HUDEP-2 (cell line): ENCODE measurements around the gene FRMD4A.

Experiments used
- DNase-seq, 76 experiments: peaks; one replicate each; lab custom pipeline; 2025; ENCODE audit not compliant: unreplicated experiment in 76 of 76; lab: John Stamatoyannopoulos, UW

The FRMD4A gene

DNA sequence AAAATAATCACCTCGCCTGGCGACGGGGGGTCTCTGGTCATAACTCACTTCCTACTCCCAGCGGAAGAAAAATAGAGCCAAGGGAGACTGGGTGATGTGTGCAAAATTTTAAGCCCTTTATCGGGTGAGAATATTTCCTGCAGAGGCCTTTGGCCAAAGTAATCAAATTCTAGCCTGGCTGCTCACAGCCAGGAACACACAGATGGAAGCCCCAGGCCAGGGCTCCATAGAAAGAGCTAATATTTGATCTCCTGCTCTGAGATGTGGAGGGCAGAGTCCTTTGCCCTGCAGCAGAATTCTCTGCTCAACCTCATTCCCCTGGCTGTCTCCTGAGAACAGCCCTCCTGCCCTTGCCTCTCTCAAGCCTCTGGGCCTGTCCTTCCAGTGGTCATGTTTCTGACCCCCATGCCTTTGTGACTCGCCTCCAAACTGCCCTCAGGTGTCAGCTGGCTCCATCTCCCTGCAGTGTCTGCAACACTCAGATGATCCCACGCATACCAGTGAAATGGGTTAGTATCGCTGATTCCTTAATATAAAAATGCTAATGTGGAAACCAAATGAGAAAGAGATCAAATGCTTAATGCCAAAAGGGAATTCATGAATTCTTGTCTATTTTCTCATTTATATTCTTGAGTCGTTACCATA, 34.5 kb downstream of the FRMD4A start:
- no peak for DNase-seq

- no peak for DNase-seq
Observed at GRCh38 chr10:14294347-14295059, 36.2 kb downstream of the FRMD4A start.

DNA sequence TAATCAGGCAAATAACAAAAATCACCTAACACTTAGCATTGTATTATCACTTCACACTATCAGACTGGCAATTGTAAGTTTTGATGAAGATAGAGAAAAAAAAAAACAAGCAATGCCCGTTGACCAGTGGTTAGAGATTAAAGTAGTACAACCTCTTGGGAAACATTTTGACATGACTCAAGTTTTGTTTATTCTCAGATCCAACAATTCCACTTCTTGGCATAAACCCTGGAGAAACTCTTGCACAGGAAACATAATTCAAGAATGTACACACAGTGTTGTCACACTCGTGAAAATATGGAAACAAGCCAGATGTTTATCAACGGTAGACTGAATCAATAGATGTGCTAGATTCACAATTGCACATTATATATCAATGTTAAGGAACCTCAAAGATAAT, 37.2 kb downstream of the FRMD4A start:
- no peak for DNase-seq

- DNase-seq = no peak
Observed at GRCh38 chr10:14291296-14291695, 39.4 kb downstream of the FRMD4A start.

GRCh38 chr10:14285941-14286560, 44.7 kb downstream of the FRMD4A start:
- DNase-seq = no peak

- no peak for DNase-seq
Observed at GRCh38 chr10:14282276-14282675, 48.4 kb downstream of the FRMD4A start.

DNA sequence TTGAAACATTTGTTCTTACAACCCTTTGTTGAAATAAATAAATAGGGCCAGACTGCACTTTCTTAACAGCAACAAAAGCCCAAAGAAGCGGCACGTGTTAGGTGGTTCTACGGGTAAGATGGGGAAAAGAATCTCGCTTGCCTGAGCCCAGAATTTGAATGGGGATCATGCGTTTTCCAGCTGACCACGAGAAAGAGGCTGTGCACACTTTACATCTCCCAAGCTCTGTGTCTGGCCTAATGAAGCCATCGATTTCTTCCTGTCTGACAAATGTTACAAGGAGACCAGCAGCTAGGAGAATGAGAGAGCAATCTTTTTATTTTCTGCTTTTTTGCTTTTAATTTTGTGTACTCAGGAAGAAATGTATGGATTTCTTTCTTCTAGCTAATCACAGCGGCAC, 52.2 kb downstream of the FRMD4A start:
- DNase-seq = no peak

DNA sequence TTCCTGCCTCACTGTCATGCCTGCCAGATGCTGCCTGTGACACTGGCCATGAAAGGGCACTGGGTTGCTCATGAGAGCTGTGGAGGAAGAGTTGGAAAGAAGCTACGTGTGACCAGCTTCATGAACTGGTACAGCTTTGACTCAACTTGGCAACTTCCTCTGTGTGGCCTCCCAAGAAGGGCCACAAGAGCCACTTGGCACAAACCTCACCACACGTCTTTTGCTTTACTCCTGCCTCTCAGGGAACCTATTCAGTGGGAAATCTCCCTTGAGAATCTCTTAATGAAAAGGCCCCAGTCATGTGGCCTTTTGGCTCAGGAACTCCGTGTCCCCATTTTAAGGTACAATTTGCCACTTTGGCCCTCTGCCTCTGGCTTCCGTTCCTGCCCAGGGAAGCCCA, 54.5 kb downstream of the FRMD4A start:
- DNase-seq = no peak

GRCh38 chr10:14271621-14272020, 59.1 kb downstream of the FRMD4A start:
- DNase-seq = no peak

GRCh38 chr10:14270370-14270769, 60.4 kb downstream of the FRMD4A start:
- DNase-seq = no peak

- no peak for DNase-seq
Observed at GRCh38 chr10:14265709-14266108, 65.0 kb downstream of the FRMD4A start.

- no peak for DNase-seq
Observed at GRCh38 chr10:14262836-14263425, 67.8 kb downstream of the FRMD4A start.

DNA sequence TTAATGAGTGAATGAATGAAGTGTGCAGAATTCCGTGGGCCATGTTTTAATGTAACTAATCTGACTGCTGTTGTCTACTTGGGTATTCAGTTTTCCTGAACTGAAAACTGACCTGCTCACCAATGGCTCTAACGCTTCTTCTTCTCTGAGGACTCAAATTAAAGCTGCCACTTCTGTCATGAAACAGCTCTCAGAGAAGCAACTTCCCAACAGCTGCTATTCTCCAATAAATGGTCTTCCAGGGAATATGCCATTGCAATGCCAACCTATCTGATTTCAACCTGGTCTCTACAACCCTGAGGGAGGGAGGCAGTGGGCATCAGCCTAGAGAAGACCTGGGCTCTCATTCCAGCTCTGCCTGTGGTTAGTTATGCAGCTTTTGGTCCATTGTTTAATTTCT, 69.4 kb downstream of the FRMD4A start:
- no peak for DNase-seq

GRCh38 chr10:14259696-14260566, 70.8 kb downstream of the FRMD4A start:
- DNase-seq = no peak

- no peak for DNase-seq
Observed at GRCh38 chr10:14254368-14254767, 76.4 kb downstream of the FRMD4A start.

- no peak for DNase-seq
Observed at GRCh38 chr10:14253711-14254110, 77.0 kb downstream of the FRMD4A start.

- DNase-seq = no peak
Observed at GRCh38 chr10:14253079-14253478, 77.6 kb downstream of the FRMD4A start.

GRCh38 chr10:14250496-14251076, 80.1 kb downstream of the FRMD4A start:
- no peak for DNase-seq

GRCh38 chr10:14247377-14248116, 83.2 kb downstream of the FRMD4A start:
- DNase-seq = no peak

DNA sequence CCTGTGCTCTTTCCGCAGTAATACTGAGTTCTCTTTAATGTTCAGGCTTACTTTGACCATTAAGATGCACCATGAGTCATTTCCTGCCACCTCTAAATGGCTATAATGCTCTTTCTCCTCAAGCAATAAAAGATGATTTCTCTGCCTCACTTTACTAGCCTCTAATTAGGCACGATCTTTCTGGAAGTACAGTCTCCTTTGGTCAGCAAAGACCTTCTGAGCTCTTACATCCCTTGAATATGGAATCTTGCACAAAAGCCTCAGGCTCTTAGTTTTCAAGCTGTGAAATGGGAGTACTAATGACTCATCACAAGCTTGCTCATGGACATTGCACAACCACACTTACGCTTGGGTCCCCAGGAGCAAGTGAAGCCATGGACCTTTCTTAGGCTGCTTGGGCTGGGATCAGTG, 85.9 kb downstream of the FRMD4A start:
- DNase-seq = no peak
